GM12873 (cell line): ENCODE measurements around the gene ANKRD13D.

ENCODE experiments used
- CTCF ChIP-seq: IDR thresholded peaks from 2 replicates; pipeline ENCODE4 v1.5.1; 2012; ENCODE audit warnings: low read depth, mild to moderate bottlenecking, moderate library complexity, low read length, control low read depth; ENCODE audit not compliant: insufficient read depth; ENCODE audit errors: missing control alignments

The ANKRD13D gene

GRCh38 chr11:67288452-67289225, 464 bp upstream of the ANKRD13D start:
- TF ChIP-seq CTCF = peak; percentile 44

- no peak for TF ChIP-seq CTCF
These were observed 762 bp downstream of the ANKRD13D start for GRCh38 chr11:67289651-67290479.

- TF ChIP-seq CTCF = no peak
These were observed 1.7 kb downstream of the ANKRD13D start for GRCh38 chr11:67290801-67291200.

GRCh38 chr11:67291481-67292381, 2.6 kb downstream of the ANKRD13D start:
- TF ChIP-seq CTCF = no peak

GRCh38 chr11:67292671-67293070, 3.6 kb downstream of the ANKRD13D start:
- no peak for TF ChIP-seq CTCF

- TF ChIP-seq CTCF = no peak
These were observed 4.0 kb downstream of the ANKRD13D start for GRCh38 chr11:67293090-67293489.

GRCh38 chr11:67295846-67296245, 6.7 kb downstream of the ANKRD13D start:
- TF ChIP-seq CTCF = no peak
